Islet precursor cell (in vitro differentiated cells): ENCODE data around the gene GYS2.

Experiments
- DNase-seq: peaks from one replicate; pipeline ENCODE4 v3.0.0-alpha.2; 2018

Gene GYS2

GRCh38 chr12:21604245-21605101, at the start of gene GYS2:
Gene GYS2 (minus strand): TSS chr12:21604847. CDS start chr12:21604592, 255 bp downstream.
- DNase-seq: no peak

- DNase-seq: no peak
Observed at GRCh38 chr12:21651821-21652220, 47.2 kb upstream of the GYS2 start.

- no peak for DNase-seq
Observed at GRCh38 chr12:21650997-21651396, 46.4 kb upstream of the GYS2 start.

- no peak for DNase-seq
Observed at GRCh38 chr12:21649034-21649433, 44.4 kb upstream of the GYS2 start.

GRCh38 chr12:21648378-21648777, 43.7 kb upstream of the GYS2 start:
- DNase-seq: no peak

- no peak for DNase-seq
Observed at GRCh38 chr12:21647179-21647578, 42.5 kb upstream of the GYS2 start.

- DNase-seq: peak; percentile 71
Observed at GRCh38 chr12:21645041-21645500, 40.4 kb upstream of the GYS2 start.

- no peak for DNase-seq
Observed at GRCh38 chr12:21644516-21644915, 39.9 kb upstream of the GYS2 start.

GRCh38 chr12:21643758-21644157, 39.1 kb upstream of the GYS2 start:
- DNase-seq: no peak

GRCh38 chr12:21642707-21643389, 38.2 kb upstream of the GYS2 start:
- DNase-seq: no peak

GRCh38 chr12:21638054-21638891, 33.6 kb upstream of the GYS2 start:
- DNase-seq: no peak

- no peak for DNase-seq
Observed at GRCh38 chr12:21634245-21634644, 29.6 kb upstream of the GYS2 start.

GRCh38 chr12:21631367-21631766, 26.7 kb upstream of the GYS2 start:
- no peak for DNase-seq

GRCh38 chr12:21627924-21628323, 23.3 kb upstream of the GYS2 start:
- no peak for DNase-seq

- DNase-seq: no peak
Observed at GRCh38 chr12:21618566-21618965, 13.9 kb upstream of the GYS2 start.

GRCh38 chr12:21617030-21617429, 12.4 kb upstream of the GYS2 start:
- no peak for DNase-seq

- no peak for DNase-seq
Observed at GRCh38 chr12:21615431-21615830, 10.8 kb upstream of the GYS2 start.

GRCh38 chr12:21614506-21614905, 9.9 kb upstream of the GYS2 start:
- no peak for DNase-seq

GRCh38 chr12:21613931-21614330, 9.3 kb upstream of the GYS2 start:
- no peak for DNase-seq

GRCh38 chr12:21608196-21608595, 3.5 kb upstream of the GYS2 start:
- DNase-seq: no peak

GRCh38 chr12:21607701-21608100, 3.1 kb upstream of the GYS2 start:
- DNase-seq: no peak

GRCh38 chr12:21606175-21606574, 1.5 kb upstream of the GYS2 start:
- no peak for DNase-seq

GRCh38 chr12:21602774-21603173, 1.9 kb downstream of the GYS2 start:
- DNase-seq: no peak
